Measurements from ENCODE around the gene CCDC148. TPM values are rescaled to one million over a fixed set of nuclear protein-coding genes. Genes with fewer than 3 reads are reported as not detected.

CCDC148 gene
- total RNA-seq, 4 donors from 2014 or later = not detected

GRCh38 chr2:158154596-158154995 is 302.0 kb downstream of the CCDC148 start:
- Histone ChIP-seq H3K36me3 (no peaks in the 10 kb centered on the region), H3K27ac (no peak overlapping the region), H3K9me3 (no peaks in the 10 kb centered on the region), H3K4me1 (no peaks in the 10 kb centered on the region), H3K27me3 (no peaks in the 10 kb centered on the region), H3K4me3 (no peak overlapping the region)
- no peak for TF ChIP-seq POLR2A (IDR thresholded peaks at IDR 0.05)
- no peak for TF ChIP-seq CTCF (IDR thresholded peaks at IDR 0.05)
- DNase-seq = no peak

GRCh38 chr2:158153270-158154015 is 303.1 kb downstream of the CCDC148 start:
- no peak overlapping the region for H3K27ac ChIP-seq
- DNase-seq = no peak
- no peaks in the 10 kb centered on the region for H3K36me3 ChIP-seq
- H3K4me1 ChIP-seq = no peaks in the 10 kb centered on the region
- H3K4me3 ChIP-seq = no peak overlapping the region
- H3K27me3 ChIP-seq = no peaks in the 10 kb centered on the region
- H3K9me3 ChIP-seq = no peaks in the 10 kb centered on the region
- TF ChIP-seq POLR2A (IDR thresholded peaks at IDR 0.05) = no peak
- no peak for TF ChIP-seq CTCF (IDR thresholded peaks at IDR 0.05)

GRCh38 chr2:158144914-158145625 is 311.5 kb downstream of the CCDC148 start:
- H3K36me3 ChIP-seq = no peaks in the 10 kb centered on the region
- no peak overlapping the region for H3K4me3 ChIP-seq
- no peaks in the 10 kb centered on the region for H3K27me3 ChIP-seq
- no peak for DNase-seq
- no peaks in the 10 kb centered on the region for H3K9me3 ChIP-seq
- TF ChIP-seq POLR2A (IDR thresholded peaks at IDR 0.05) (no peak), CTCF (IDR thresholded peaks at IDR 0.05) (no peak)
- H3K27ac ChIP-seq = no peak overlapping the region
- no peaks in the 10 kb centered on the region for H3K4me1 ChIP-seq

- H3K27ac ChIP-seq = no peak overlapping the region
Observed at GRCh38 chr2:158143703-158144360, 312.7 kb downstream of the CCDC148 start.

More at GRCh38 chr2:158143703-158144360, 312.7 kb downstream of the CCDC148 start:
- no peak for DNase-seq
- H3K9me3 ChIP-seq = no peaks in the 10 kb centered on the region
- H3K36me3 ChIP-seq = no peaks in the 10 kb centered on the region
- H3K4me1 ChIP-seq = no peaks in the 10 kb centered on the region
- H3K27me3 ChIP-seq = no peaks in the 10 kb centered on the region
- TF ChIP-seq CTCF (IDR thresholded peaks at IDR 0.05) = no peak
- TF ChIP-seq POLR2A (IDR thresholded peaks at IDR 0.05) = no peak
- H3K4me3 ChIP-seq = no peak overlapping the region

All from Peyer's patch (tissue), 4 donors.